ENCODE results near the gene MS4A6E. TPM values are rescaled to one million over a fixed set of nuclear protein-coding genes. Genes with fewer than 3 reads are reported as not detected.
"Not testable (repeated sequence)": the region's sequence is repeated elsewhere in the genome, so short reads cannot be mapped to it uniquely, and the experiment has no call there.

Gene MS4A6E
- total RNA-seq, 1 donor from 2014 or later = not detected

GRCh38 chr11:60360621-60361020 lies 33.6 kb downstream of the MS4A6E start:
- Mint-ChIP-seq H3K27me3 (ENCODE audit: low read depth) (peaks cover 32% of the 10 kb centered on the region), H3K36me3 (ENCODE audit: low read depth) (no peaks in the 10 kb centered on the region), H3K9me3 (ENCODE audit: low read depth) (no peaks in the 10 kb centered on the region), H3K4me3 (ENCODE audit: unreplicated experiment) (no peak overlapping the region), H3K4me1 (ENCODE audit: low read depth) (no peaks in the 10 kb centered on the region), H3K27ac (ENCODE audit: unreplicated experiment) (no peak overlapping the region)
- no peak for DNase-seq (ENCODE audit: low spot score)
- TF ChIP-seq CTCF (IDR thresholded peaks at IDR 0.05) = no peak

GRCh38 chr11:60362241-60362640 lies 35.2 kb downstream of the MS4A6E start:
- DNase-seq (ENCODE audit: low spot score) = no peak
- no peaks in the 10 kb centered on the region for H3K36me3 Mint-ChIP-seq (ENCODE audit: low read depth)
- no peak overlapping the region for H3K27ac Mint-ChIP-seq (ENCODE audit: unreplicated experiment)
- H3K4me1 Mint-ChIP-seq (ENCODE audit: low read depth) = no peaks in the 10 kb centered on the region
- peaks cover 36% of the 10 kb centered on the region for H3K27me3 Mint-ChIP-seq (ENCODE audit: low read depth)
- H3K9me3 Mint-ChIP-seq (ENCODE audit: low read depth) = no peaks in the 10 kb centered on the region
- no peak for TF ChIP-seq CTCF (IDR thresholded peaks at IDR 0.05)
- no peak overlapping the region for H3K4me3 Mint-ChIP-seq (ENCODE audit: unreplicated experiment)

GRCh38 chr11:60363542-60364470 lies 36.8 kb downstream of the MS4A6E start:
- Mint-ChIP-seq H3K27ac (ENCODE audit: unreplicated experiment) (no peak overlapping the region), H3K4me1 (ENCODE audit: low read depth) (no peaks in the 10 kb centered on the region), H3K36me3 (ENCODE audit: low read depth) (no peaks in the 10 kb centered on the region), H3K4me3 (ENCODE audit: unreplicated experiment) (no peak overlapping the region), H3K27me3 (ENCODE audit: low read depth) (peaks cover 40% of the 10 kb centered on the region), H3K9me3 (ENCODE audit: low read depth) (no peaks in the 10 kb centered on the region)
- no peak for DNase-seq (ENCODE audit: low spot score)
- TF ChIP-seq CTCF (IDR thresholded peaks at IDR 0.05) = peak; percentile 85

GRCh38 chr11:60366262-60366904 lies 39.3 kb downstream of the MS4A6E start:
- not testable (repeated sequence) for H3K4me3 Mint-ChIP-seq (ENCODE audit: unreplicated experiment); H3K4me1 Mint-ChIP-seq (ENCODE audit: low read depth); H3K27ac Mint-ChIP-seq (ENCODE audit: unreplicated experiment); DNase-seq (ENCODE audit: low spot score); H3K36me3 Mint-ChIP-seq (ENCODE audit: low read depth); H3K9me3 Mint-ChIP-seq (ENCODE audit: low read depth)
- peaks cover 36% of the 10 kb centered on the region for H3K27me3 Mint-ChIP-seq (ENCODE audit: low read depth)

- no peak for DNase-seq (ENCODE audit: low spot score)
- Mint-ChIP-seq H3K27me3 (ENCODE audit: low read depth) (peaks cover 32% of the 10 kb centered on the region), H3K4me1 (ENCODE audit: low read depth) (peaks cover 8% of the 10 kb centered on the region), H3K27ac (ENCODE audit: unreplicated experiment) (no peak overlapping the region), H3K36me3 (ENCODE audit: low read depth) (no peaks in the 10 kb centered on the region), H3K9me3 (ENCODE audit: low read depth) (no peaks in the 10 kb centered on the region), H3K4me3 (ENCODE audit: unreplicated experiment) (no peak overlapping the region)
- no peak for TF ChIP-seq CTCF (IDR thresholded peaks at IDR 0.05)
Measured at GRCh38 chr11:60367009-60367408, 40.0 kb downstream of the MS4A6E start.
